DND-41 (cell line): Measurements from ENCODE around the gene LYPD6B.

ENCODE experiments used
- ATAC-seq: fragments of 200-7000 bp; cut with Tn5 transposase; 3 replicates; pipeline ENCODE4 v1.9.1; 2021; ENCODE audit warnings: low read depth; ENCODE audit not compliant: insufficient read depth
- DNase-seq: peaks from one replicate; pipeline ENCODE4 v3.0.0-alpha.2; 2020
- H2AFZ ChIP-seq: 2 replicates; pipeline ENCODE4 v1.6.0; 2012; ENCODE audit warnings: low read depth, low read length
- H3K27ac ChIP-seq: 2 replicates; pipeline ENCODE4 v1.5.1; 2012; ENCODE audit warnings: low read length, inconsistent platforms
- H3K27me3 ChIP-seq: fragments of 200-600 bp; sonication (generic); 2 replicates; pipeline ENCODE4 v1.6.0; 2012; ENCODE audit warnings: low read length, mild to moderate bottlenecking, inconsistent platforms; ENCODE audit not compliant: insufficient read depth, poor library complexity
- H3K36me3 ChIP-seq: 2 replicates; pipeline ENCODE4 v1.5.1; 2012; ENCODE audit warnings: low read length, inconsistent platforms; ENCODE audit not compliant: insufficient read depth
- H3K4me1 ChIP-seq: 2 replicates; pipeline ENCODE4 v1.5.1; 2012; ENCODE audit warnings: mild to moderate bottlenecking, low read length; ENCODE audit not compliant: insufficient read depth
- H3K4me2 ChIP-seq: 2 replicates; pipeline ENCODE4 v1.6.0; 2012; ENCODE audit warnings: mild to moderate bottlenecking, moderate library complexity, low read length, inconsistent platforms; ENCODE audit not compliant: insufficient read depth
- H3K4me3 ChIP-seq, 2 experiments: fragments of 200-600 bp in 1 of 2; shearing (Covaris generic) in 1 of 2; 2 replicates each; pipeline ENCODE4 v1.5.1; 2012 to 2016; ENCODE audit warnings: inconsistent platforms in 2 of 2, low read length in 2 of 2, mild to moderate bottlenecking in 2 of 2, low read depth in 1 of 2, moderate library complexity in 1 of 2
- H3K79me2 ChIP-seq: 2 replicates; pipeline ENCODE4 v1.6.0; 2012; ENCODE audit warnings: low read length, inconsistent platforms; ENCODE audit not compliant: insufficient read depth
- H3K9ac ChIP-seq: 2 replicates; pipeline ENCODE4 v1.6.0; 2012; ENCODE audit warnings: low read depth, mild to moderate bottlenecking, inconsistent platforms, low read length, moderate library complexity
- H3K9me3 ChIP-seq: 2 replicates; pipeline ENCODE4 v1.5.1; 2012; ENCODE audit warnings: low read length, moderate library complexity, mild to moderate bottlenecking, inconsistent platforms; ENCODE audit not compliant: insufficient read depth, severe bottlenecking
- H4K20me1 ChIP-seq: 2 replicates; pipeline ENCODE4 v1.6.0; 2012; ENCODE audit warnings: low read length; ENCODE audit not compliant: insufficient read depth
- CTCF ChIP-seq: IDR thresholded peaks from 2 replicates; pipeline ENCODE4 v1.5.1; 2012; ENCODE audit warnings: borderline replicate concordance, low read length, moderate library complexity, mild to moderate bottlenecking; ENCODE audit not compliant: poor library complexity, severe bottlenecking; ENCODE audit errors: extremely low read depth
- EZH2 ChIP-seq: IDR thresholded peaks from 3 replicates; pipeline ENCODE4 v1.6.1; 2012; ENCODE audit warnings: borderline replicate concordance, low read depth, mild to moderate bottlenecking, moderate library complexity, low read length, inconsistent platforms; ENCODE audit not compliant: severe bottlenecking

The LYPD6B gene

GRCh38 chr2:149006883-149007543 is 31.5 kb upstream of the LYPD6B start:
- H4K20me1 ChIP-seq: no peaks in the 10 kb centered on the region
- H3K4me2 ChIP-seq: no peak overlapping the region
- no peak overlapping the region for H3K27ac ChIP-seq
- no peaks in the 10 kb centered on the region for H3K9me3 ChIP-seq
- H3K9ac ChIP-seq: no peak overlapping the region
- H2AFZ ChIP-seq: no peak overlapping the region
- peaks cover 4% of the 10 kb centered on the region for H3K27me3 ChIP-seq
- DNase-seq (no peak), ATAC-seq (no peak)
- no peaks in the 10 kb centered on the region for H3K79me2 ChIP-seq
- H3K36me3 ChIP-seq: no peaks in the 10 kb centered on the region
- H3K4me3 ChIP-seq: no peak overlapping the region
- TF ChIP-seq EZH2 (no peak), CTCF (no peak)
- no peaks in the 10 kb centered on the region for H3K4me1 ChIP-seq

- H4K20me1 ChIP-seq: no peaks in the 10 kb centered on the region
- ATAC-seq (no peak), DNase-seq (no peak)
- H2AFZ ChIP-seq: no peak overlapping the region
- H3K9me3 ChIP-seq: no peaks in the 10 kb centered on the region
- no peaks in the 10 kb centered on the region for H3K4me1 ChIP-seq
- peaks cover 4% of the 10 kb centered on the region for H3K27me3 ChIP-seq
- no peak overlapping the region for H3K27ac ChIP-seq
- no peaks in the 10 kb centered on the region for H3K36me3 ChIP-seq
- H3K4me2 ChIP-seq: no peak overlapping the region
- H3K79me2 ChIP-seq: no peaks in the 10 kb centered on the region
- no peak overlapping the region for H3K4me3 ChIP-seq
- H3K9ac ChIP-seq: no peak overlapping the region
- no peak for TF ChIP-seq CTCF
- TF ChIP-seq EZH2: no peak
Observed at GRCh38 chr2:149008381-149008780, 30.1 kb upstream of the LYPD6B start.

- DNase-seq: no peak
- TF ChIP-seq CTCF (no peak), EZH2 (no peak)
- no peak overlapping the region for H3K27ac ChIP-seq
- H3K4me2 ChIP-seq: no peak overlapping the region
- no peaks in the 10 kb centered on the region for H3K36me3 ChIP-seq
- no peaks in the 10 kb centered on the region for H3K4me1 ChIP-seq
- peaks cover 8% of the 10 kb centered on the region for H3K27me3 ChIP-seq
- no peak for ATAC-seq
- no peaks in the 10 kb centered on the region for H4K20me1 ChIP-seq
- H3K9ac ChIP-seq: no peak overlapping the region
- H3K9me3 ChIP-seq: no peaks in the 10 kb centered on the region
- no peaks in the 10 kb centered on the region for H3K79me2 ChIP-seq
- no peak overlapping the region for H2AFZ ChIP-seq
- H3K4me3 ChIP-seq: no peak overlapping the region
Observed at GRCh38 chr2:149009576-149010461, 28.7 kb upstream of the LYPD6B start.
